Activated effector memory CD4-positive, alpha-beta T cell treated with Interleukin-2 at 50 U/mL for 16 hours (primary cell): ENCODE results near the gene DERA.
"Not testable (repeated sequence)": the region's sequence is repeated elsewhere in the genome, so short reads cannot be mapped to it uniquely, and the experiment has no call there.

Source experiments
- DNase-seq: peaks from one replicate; pipeline ENCODE4 v3.0.0-alpha.2; 2020

Gene DERA

DNA sequence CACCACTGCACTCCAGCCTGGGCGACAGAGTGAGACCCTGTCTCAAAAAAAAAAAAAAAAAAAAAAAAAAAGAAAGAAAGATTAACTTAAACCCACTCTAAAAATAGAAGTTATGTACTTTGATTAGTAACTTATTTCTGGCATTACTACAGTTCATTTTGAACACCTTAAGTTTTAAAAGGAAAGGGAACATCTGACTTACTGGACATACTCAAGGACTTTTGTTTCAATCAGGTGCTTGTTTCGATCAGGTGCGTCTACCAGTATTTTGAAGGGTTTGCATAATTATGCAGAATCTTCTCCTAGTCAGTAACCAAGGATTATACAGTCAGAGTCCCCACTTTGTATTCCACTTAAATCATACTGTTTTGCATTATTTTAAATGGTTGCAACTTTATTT is 105.6 kb downstream of the DERA start:
- no peak for DNase-seq

DNA sequence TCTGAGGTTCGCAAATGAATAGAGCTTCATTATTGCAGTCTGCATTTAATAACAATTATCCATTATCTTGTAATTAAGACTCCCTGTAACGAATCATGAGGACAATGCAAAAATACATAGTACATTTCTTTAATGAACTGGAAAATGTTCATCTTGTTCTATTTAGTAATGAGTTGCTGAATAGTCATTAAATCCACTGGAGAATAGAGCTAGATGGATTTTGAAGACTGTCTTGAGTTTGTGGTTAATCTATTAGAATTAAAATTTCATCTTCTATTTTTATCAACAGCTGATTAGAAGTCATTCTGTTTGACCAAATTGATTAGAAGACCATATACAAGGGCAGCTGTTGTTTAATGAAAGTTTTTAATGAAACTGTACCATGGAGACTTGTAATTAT is 107.2 kb downstream of the DERA start:
- DNase-seq, result no peak

DNA sequence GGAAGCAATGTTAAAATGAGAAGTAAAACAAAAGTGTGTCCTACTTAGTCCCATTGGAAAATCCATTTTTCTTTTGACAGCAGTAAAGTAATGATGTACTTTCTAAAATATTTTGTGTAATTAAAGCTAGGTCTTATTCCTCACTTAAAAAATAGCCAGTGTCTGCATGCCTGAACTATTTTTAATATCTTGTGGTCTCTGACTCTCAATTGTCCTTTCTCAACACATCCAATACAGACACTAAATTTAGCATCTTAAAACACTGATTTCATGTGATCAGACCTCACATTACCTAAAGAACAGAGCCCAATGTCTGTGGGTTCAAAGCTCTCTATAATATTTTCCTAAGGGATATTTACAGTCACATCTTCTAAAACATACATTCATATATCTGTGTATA is 108.0 kb downstream of the DERA start:
- no peak for DNase-seq

- no peak for DNase-seq
Measured at GRCh38 chr12:16020031-16020430, 108.9 kb downstream of the DERA start.

GRCh38 chr12:16021026-16021425 is 109.9 kb downstream of the DERA start:
- no peak for DNase-seq

DNA sequence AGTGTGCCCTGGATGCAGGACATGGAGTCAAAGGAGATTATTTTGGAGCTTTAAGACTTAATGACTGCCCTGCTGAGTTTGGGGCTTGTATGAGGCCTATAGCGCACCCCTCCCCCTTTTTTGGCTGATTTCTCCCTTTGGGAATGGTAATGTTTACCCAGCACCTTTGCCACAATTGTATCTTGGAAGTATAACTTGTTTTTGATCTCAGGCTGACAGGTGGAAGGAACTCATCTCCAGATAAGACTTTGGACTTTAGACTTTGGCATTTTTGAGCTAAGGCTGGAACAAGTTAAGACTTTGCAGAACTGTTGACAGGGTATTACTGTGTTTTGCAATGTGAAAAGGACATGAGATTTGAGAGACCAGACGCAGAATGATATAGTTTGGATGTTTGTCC is 110.5 kb downstream of the DERA start:
- no peak for DNase-seq

DNA sequence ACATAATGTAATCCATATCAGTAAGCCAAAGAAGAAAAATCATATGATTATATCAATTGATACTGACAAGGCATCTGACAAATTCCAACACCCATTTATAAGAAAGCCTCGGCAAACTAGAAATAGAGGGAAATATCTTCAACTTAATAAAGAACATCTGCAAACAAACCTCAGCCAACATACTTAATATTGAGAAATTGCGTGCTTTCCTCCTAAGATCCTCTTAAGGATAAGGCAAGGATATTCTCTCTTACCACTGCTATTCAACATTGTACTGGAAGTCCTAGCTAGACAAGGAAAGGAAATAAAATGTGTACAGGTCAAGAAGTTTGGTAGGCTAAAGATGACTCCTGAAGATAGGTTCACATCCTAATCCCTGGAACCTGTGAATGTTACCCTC is 115.9 kb downstream of the DERA start:
- no peak for DNase-seq

GRCh38 chr12:16030744-16031143 is 119.6 kb downstream of the DERA start:
- DNase-seq, result no peak

GRCh38 chr12:16034136-16034817 is 123.1 kb downstream of the DERA start:
- DNase-seq, result no peak

- DNase-seq, result no peak
Measured at GRCh38 chr12:16036073-16036472, 124.9 kb downstream of the DERA start.

DNA sequence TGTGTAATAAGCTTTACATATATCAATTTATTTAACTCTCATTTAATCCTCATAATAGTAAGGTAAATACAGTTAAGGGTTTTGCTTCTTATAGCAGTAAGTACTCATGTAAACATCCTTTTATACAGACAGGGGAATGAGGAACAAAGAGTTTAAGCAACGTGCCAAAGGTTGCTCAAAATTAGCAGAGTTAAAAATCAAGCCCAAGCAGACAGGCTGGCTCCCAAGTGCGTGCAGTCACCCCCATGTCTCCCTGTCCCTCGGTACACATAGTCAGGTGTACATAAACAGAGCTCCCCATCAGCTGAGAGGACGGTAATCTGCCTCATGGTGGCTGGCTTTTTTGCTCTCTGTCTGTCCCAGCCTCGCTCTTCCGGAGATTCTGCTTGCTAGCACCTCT is 126.4 kb downstream of the DERA start:
- DNase-seq, result no peak

DNA sequence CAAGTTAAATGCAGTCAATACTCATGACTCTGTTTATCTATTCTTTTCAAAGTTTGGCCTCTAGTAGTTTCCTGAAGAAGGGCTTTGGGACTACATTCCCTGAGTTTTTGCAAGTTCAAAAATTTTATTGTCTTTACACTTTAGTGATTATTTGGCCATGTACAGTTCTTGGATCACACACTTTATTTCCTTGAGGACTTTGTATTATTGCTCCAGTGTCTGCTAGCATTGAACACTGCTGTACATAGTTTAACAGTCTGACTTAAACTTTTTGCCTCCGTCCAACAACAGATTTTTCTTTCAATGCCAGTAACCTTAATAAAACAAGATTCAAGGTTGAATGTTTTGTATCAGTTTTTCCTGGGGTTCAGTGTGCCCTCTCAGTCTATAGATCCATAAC is 132.3 kb downstream of the DERA start:
- no peak for DNase-seq

DNA sequence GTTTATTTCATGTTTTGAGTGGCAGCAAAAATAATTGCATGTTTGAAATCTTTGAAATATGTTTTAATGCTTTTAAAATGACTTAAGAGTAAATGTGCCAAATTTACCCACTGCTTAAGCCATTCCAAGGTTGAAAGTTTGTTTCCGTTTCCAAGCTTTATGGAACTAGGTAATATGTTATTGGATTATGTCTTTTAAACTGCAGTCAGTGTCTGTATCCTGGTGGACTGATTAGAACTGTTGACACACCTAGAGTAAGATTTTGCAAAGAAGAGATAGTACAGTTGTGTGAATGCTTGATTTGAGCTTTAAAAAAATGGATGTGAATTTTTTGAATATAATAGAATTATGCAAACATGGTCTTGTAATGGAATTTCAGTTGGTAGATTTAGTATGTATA is 135.1 kb downstream of the DERA start:
- DNase-seq, result no peak

DNA sequence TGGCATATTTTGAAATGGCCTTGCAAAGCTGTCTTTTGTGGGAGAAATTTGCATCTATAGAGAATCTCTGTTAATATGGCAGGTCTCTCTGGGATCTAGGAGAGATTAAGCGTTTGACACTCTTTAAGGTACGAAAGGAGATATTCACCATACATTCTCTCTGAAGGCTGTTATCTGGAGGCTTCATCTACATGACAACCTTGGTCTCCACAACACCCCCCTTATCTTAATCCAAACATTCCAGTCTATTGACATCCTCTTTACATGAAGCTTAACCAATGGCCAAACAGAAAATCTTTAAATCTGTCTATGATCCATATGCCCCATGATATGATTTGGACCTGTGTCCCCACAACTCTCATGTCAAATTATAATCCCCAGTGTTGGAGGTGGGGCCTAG is 137.4 kb downstream of the DERA start:
- DNase-seq, result no peak

- no peak for DNase-seq
Measured at GRCh38 chr12:16056910-16057309, 145.8 kb downstream of the DERA start.

DNA sequence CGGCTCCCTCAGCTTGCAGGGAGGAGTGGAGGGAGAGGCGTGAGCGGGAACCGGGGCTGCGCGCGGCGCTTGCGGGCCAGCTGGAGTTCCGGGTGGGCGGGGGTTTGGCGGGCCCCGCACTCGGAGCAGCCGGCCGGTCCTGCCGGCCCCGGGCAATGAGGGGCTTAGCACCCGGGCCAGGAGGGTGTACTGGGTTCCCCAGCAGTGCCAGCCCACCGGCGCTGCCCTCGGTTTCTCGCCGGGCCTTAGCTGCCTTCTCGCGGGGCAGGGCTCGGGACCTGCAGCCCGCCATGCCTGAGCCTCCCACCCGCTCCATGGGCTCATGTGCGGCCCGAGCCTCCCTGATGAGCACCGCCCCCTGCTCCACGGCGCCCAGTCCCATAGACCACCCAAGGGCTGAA is 146.2 kb downstream of the DERA start:
- not testable (repeated sequence) for DNase-seq

- DNase-seq, result no peak
Measured at GRCh38 chr12:16062611-16063010, 151.5 kb downstream of the DERA start.

GRCh38 chr12:16063726-16064125 is 152.6 kb downstream of the DERA start:
- DNase-seq, result no peak

DNA sequence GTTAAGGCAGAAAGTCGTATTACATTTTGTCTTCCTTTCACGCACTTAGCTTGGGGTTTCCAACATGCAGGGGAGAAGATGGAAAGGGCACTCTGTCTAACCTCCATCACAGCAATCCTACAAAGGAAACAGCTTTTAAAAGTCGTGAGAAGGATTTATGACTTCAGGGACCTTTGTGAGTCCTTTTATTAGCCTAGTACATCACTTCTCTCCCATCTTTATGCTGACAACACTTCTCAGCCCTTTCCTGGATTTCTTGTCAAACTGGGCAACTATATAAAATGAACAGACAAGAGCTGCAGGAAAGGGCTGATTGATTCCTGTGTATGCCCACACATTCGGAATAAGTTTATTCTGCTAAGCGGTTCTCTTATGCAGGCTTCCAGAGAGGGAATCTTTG is 159.0 kb downstream of the DERA start:
- DNase-seq, result no peak

- no peak for DNase-seq
Measured at GRCh38 chr12:16072678-16073077, 161.5 kb downstream of the DERA start.

DNA sequence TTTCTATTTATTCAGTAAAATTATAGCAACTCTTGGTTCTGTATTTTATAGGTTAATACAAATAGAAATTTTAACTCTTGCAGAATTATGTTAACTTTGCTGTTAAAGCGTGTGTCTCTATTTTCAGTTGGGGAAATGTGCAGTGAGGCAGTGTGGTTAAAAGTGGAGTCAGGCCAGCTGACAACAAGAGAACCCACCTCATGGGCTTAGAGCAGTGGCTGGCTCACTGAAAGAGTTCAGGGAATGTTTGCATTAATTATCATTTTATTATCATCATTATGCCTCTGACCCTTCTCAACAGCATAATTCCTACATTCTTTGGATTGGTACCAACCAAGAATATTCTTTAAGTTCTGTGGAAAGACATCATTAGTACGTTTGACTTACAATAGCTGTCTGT is 163.8 kb downstream of the DERA start:
- no peak for DNase-seq

DNA sequence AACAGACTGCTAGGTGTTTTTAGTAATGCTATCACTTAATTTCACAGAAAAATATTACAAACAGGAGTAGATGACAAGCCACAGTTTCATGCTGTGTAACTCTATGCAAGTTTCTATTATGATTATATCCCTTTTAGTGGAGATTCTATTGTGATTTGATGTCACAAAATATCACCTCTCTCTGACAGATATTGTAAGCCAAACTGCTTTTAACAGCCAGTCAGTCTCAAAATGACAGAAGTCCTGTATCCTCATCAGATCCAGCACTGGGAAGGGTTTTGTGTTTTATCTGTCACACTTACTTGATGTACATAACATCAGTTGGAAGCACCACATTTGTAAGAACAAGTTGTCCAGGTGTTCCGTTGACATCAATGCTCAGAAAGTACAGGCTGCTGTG is 164.8 kb downstream of the DERA start:
- no peak for DNase-seq

- DNase-seq, result no peak
Measured at GRCh38 chr12:16076557-16076956, 165.4 kb downstream of the DERA start.

- DNase-seq, result no peak
Measured at GRCh38 chr12:16076970-16077522, 165.9 kb downstream of the DERA start.

GRCh38 chr12:16086462-16086861 is 175.3 kb downstream of the DERA start:
- no peak for DNase-seq
